RPMI7951 (cell line): ENCODE data around the gene ALKBH2. TPM values are rescaled to one million over a fixed set of nuclear protein-coding genes. Genes with fewer than 3 reads are reported as not detected.

ENCODE experiments used
- total RNA-seq: library from RNA; depleted of rRNA; stranded (reverse); fragments of >200 nt; shearing (Covaris generic); gene quantifications from 2 replicates; pipeline ENCODE4 v1.2.3, GENCODE V29; 2014; rRNA removed

The ALKBH2 gene
- total RNA-seq, 1 experiment from 2014 or later: 20.3 TPM

Other genes with a start within 250 kb of the ALKBH2 start
- 21.1 and 23.7 TPM in 2 replicates for gene SSH1, start 235.9 kb downstream of the ALKBH2 start, total RNA-seq
- not detected in 2 replicates for gene DAO, start 213.4 kb downstream of the ALKBH2 start, total RNA-seq
- under 0.01 TPM in 1 of 2 replicates, not detected in the other for gene SVOP, start 72.4 kb downstream of the ALKBH2 start, total RNA-seq
- 6.0 and 7.2 TPM in 2 replicates for gene USP30, start 40.9 kb downstream of the ALKBH2 start, total RNA-seq
- 31.0 and 32.2 TPM in 2 replicates for gene UNG, start 4.1 kb upstream of the ALKBH2 start, total RNA-seq
- gene ACACB, start 23.1 kb upstream of the ALKBH2 start, total RNA-seq: 4.5 and 7.6 TPM in 2 replicates
- gene FOXN4, start 215.8 kb upstream of the ALKBH2 start, total RNA-seq: not detected in 2 replicates